BJ (cell line): ENCODE measurements around the gene GRB2. TPM values are rescaled to one million over a fixed set of nuclear protein-coding genes. Genes with fewer than 3 reads are reported as not detected.

ENCODE experiments used
- CTCF ChIA-PET: fragments of 350-600 bp; formaldehyde crosslinking; extraction: SDS; loops from one replicate; lab custom pipeline; 2021; ENCODE audit warnings: antibody characterized with exemption, inconsistent platforms; lab: Yijun Ruan, JAX
- POLR2A ChIA-PET: fragments of 300-600 bp; sonication (Branson Sonifier 250); formaldehyde crosslinking; extraction: SDS; loops from one replicate; lab custom pipeline; 2021; ENCODE audit warnings: antibody characterized with exemption; lab: Charles Lee
- DNase-seq: peaks from one replicate; pipeline ENCODE4 v3.0.0-alpha.2; 2011; ENCODE audit warnings: low read depth
- H3K27me3 ChIP-seq: 2 replicates; pipeline ENCODE4 v1.6.0; 2011; ENCODE audit warnings: low read length; ENCODE audit not compliant: control insufficient read depth, insufficient read depth
- H3K36me3 ChIP-seq: 2 replicates; pipeline ENCODE4 v1.5.1; 2011; ENCODE audit warnings: low read length; ENCODE audit not compliant: control insufficient read depth, insufficient read depth
- H3K4me3 ChIP-seq: 2 replicates; pipeline ENCODE4 v1.5.1; 2011; ENCODE audit warnings: low read depth, mild to moderate bottlenecking, control low read depth, low read length
- polyA plus RNA-seq: library from polyadenylated mRNA; depleted of rRNA; stranded (reverse); fragments of >200 nt; gene quantifications from 2 replicates; pipeline ENCODE4 v1.2.3, GENCODE V29; 2011
- TF ChIP-seq, protein P1 (sequence below): IDR thresholded peaks from 2 replicates; pipeline ENCODE4 v1.5.1; 2011; ENCODE audit warnings: low read depth, mild to moderate bottlenecking, control low read depth, inconsistent platforms, low read length, moderate library complexity; ENCODE audit not compliant: insufficient read depth

GRB2 gene
- polyA plus RNA-seq, 1 experiment, result 50.7 TPM

DNA sequence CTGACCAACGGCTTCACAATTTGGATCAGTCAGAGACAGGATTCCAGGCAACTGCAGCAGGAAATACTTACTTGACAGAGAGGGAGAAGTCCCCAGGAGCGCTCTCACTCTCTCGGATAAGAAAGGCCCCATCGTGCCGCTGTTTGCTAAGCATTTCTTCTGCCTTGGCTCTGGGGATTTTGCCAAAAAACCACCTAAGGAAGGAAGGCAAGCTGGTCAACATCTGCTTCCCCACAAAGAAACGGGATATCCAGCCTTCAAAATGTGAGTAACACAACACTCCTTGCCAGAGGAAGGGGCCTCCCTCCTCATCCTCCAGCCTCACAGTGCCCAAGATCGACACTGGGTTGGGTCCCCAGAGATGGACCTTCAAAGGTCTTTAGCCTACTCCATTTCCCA is 79.7 kb downstream of the GRB2 start:
- TF ChIP-seq, protein P1, sequence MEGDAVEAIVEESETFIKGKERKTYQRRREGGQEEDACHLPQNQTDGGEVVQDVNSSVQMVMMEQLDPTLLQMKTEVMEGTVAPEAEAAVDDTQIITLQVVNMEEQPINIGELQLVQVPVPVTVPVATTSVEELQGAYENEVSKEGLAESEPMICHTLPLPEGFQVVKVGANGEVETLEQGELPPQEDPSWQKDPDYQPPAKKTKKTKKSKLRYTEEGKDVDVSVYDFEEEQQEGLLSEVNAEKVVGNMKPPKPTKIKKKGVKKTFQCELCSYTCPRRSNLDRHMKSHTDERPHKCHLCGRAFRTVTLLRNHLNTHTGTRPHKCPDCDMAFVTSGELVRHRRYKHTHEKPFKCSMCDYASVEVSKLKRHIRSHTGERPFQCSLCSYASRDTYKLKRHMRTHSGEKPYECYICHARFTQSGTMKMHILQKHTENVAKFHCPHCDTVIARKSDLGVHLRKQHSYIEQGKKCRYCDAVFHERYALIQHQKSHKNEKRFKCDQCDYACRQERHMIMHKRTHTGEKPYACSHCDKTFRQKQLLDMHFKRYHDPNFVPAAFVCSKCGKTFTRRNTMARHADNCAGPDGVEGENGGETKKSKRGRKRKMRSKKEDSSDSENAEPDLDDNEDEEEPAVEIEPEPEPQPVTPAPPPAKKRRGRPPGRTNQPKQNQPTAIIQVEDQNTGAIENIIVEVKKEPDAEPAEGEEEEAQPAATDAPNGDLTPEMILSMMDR, result no peak
- peaks cover 2% of the 10 kb centered on the region for H3K36me3 ChIP-seq
- DNase-seq, result no peak
- no peak overlapping the region for H3K4me3 ChIP-seq
- no peaks in the 10 kb centered on the region for H3K27me3 ChIP-seq
- POLR2A ChIA-PET, result interaction anchor here (0.6 kb wide), 1 partner anchor 173 kb away, joined by 3 read pairs; no protein-coding TSS in a partner anchor
- CTCF ChIA-PET, result interaction anchor here (0.5 to 2.1 kb wide), 9 partner anchors 9 to 273 kb away, joined by 3 to 8 read pairs (median 4); partner anchors contain the start of gene MIF4GD

DNA sequence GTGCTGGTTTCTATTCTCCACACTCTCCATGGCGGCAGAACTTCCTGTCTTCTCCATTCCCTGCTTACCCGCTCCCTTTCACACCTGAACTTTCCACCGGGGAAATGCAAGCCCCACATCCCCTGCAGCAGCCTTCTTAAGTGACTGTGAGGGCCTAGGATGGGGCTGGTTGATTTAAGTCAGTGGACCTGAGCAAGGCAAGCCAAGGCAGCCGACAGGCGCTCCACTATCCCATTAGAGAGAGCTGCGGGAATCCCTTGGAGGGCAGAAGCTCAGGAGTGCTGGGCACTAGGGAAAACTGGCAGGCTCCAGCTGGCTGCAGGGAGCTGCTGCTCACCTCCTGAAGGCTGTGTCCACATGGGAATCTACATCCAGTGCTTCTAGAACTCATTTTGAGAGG is 80.1 kb downstream of the GRB2 start:
- ChIA-PET POLR2A (no interaction called here), CTCF (interaction anchor here (0.5 to 5.1 kb wide), 5 partner anchors 66 to 274 kb away, joined by 3 to 28 read pairs (median 5); no protein-coding TSS in a partner anchor)
- H3K4me3 ChIP-seq, result no peak overlapping the region
- H3K27me3 ChIP-seq, result no peaks in the 10 kb centered on the region
- TF ChIP-seq, protein P1, result no peak
- peaks cover 2% of the 10 kb centered on the region for H3K36me3 ChIP-seq
- no peak for DNase-seq

DNA sequence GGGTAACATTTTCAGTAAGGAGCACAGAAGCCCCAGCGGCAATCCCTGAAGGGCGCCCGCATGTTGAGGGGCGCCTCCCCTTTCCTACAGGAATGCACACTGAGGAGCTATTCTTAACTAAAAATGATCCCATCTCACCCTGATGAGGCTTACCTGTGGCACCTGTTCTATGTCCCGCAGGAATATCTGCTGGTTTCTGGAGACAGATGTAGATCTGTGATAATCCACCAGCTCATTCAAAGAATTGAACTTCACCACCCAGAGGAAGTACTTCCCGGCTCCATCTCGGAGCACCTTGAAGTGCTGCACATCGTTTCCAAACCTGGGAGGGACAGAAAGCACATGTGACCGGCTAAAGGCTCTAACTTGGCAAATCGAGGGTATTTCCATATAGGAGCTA is 84.0 kb downstream of the GRB2 start:
- Histone ChIP-seq H3K36me3 (peaks cover 13% of the 10 kb centered on the region), H3K4me3 (no peak overlapping the region), H3K27me3 (no peaks in the 10 kb centered on the region)
- ChIA-PET CTCF (interaction anchor here (0.7 to 5.1 kb wide), 9 partner anchors 15 to 92 kb away, joined by 3 to 28 read pairs (median 6); partner anchors contain the start of genes GRB2, MIF4GD and SLC25A19), POLR2A (no interaction called here)
- no peak for DNase-seq
- TF ChIP-seq, protein P1, result no peak

DNA sequence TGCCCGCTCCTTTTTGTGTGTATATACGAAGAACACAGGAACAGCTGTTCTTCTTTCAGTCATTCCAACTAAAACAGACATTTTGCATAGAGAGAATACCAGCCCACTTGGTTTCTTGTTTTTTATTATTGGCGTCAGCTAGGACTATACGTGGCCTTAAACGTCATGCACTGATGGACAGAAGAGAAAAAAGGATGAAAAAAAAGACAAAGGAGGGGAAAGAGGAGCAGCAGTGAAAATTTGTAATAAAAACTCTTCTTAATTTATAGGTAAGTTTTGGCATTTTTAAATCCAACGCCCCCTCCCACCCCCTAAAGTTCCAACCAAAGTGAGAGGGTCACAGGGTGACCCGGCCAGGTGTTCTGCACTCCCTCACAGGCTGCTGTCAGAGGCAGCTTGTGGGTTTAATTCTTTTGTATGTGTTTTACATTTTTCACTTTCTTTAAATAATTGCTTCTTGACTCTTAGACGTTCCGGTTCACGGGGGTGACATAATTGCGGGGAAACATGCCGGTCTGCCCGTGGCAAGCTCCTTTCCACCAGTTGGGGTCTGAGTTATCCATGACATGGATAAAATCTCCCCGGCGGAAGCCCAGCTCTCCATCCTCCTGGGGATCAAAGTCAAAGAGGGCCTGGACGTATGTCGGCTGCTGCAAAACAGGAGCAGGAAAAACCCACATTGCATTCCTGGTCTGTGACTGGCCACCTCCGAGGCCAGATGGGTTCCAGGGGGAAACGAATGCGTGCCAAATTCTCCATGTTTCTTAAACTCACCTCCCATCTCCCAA is 85.4 kb downstream of the GRB2 start:
- ChIA-PET POLR2A (interaction anchor here (0.6 kb wide), 1 partner anchor 73 kb away, joined by 4 read pairs; no protein-coding TSS in a partner anchor), CTCF (interaction anchor here (0.7 to 5.1 kb wide), 6 partner anchors 31 to 313 kb away, joined by 3 to 28 read pairs (median 6); partner anchors contain the start of genes GRB2, SLC25A19 and SMIM5)
- no peak for DNase-seq
- H3K36me3 ChIP-seq, result peaks cover 13% of the 10 kb centered on the region
- no peaks in the 10 kb centered on the region for H3K27me3 ChIP-seq
- TF ChIP-seq, protein P1, result no peak
- no peak overlapping the region for H3K4me3 ChIP-seq

DNA sequence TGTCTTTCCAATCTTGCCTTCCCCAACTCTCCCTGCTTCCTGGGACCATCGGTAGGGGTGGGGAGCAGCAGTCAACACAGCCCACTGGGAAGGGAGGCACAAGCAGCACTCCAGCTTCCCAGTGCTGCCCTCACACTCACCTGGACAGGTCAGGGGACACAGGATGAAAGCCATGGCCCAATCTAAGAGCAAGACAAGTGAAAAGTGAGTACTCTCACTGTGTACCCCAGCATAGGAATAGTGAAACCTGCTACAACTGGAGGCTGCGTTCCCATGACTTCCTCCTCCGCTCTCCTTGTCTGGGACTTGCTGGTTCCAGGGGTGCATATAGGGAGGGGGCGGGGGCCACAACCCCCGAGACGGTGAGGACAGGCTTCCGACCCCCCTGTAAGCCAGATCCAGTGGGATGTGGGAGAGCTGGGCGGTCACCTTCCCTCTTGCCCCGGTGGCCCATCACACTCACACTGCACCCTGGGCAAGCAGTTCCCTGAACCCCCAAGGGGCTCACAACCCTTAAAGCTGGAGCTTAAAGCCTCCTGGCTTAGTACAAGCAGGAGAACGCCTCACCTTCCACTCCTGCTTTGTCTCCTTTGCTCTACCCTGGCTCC is 86.8 kb downstream of the GRB2 start:
- POLR2A ChIA-PET, result no interaction called here
- no peak for DNase-seq
- CTCF ChIA-PET, result interaction anchor here (0.7 to 1.3 kb wide), 2 partner anchors 94 to 384 kb away, joined by 3 to 4 read pairs; no protein-coding TSS in a partner anchor
- H3K27me3 ChIP-seq, result no peaks in the 10 kb centered on the region
- TF ChIP-seq, protein P1, result no peak
- peaks cover 14% of the 10 kb centered on the region for H3K36me3 ChIP-seq
- H3K4me3 ChIP-seq, result no peak overlapping the region
